Glomerular visceral epithelial cell (primary cell): ENCODE measurements around the gene TBC1D22A.
"Not testable (repeated sequence)": the region's sequence is repeated elsewhere in the genome, so short reads cannot be mapped to it uniquely, and the experiment has no call there.

Source experiments
- DNase-seq: peaks from one replicate; pipeline ENCODE4 v3.0.0-alpha.2; 2016; ENCODE audit errors: extremely low spot score

TBC1D22A gene

DNA sequence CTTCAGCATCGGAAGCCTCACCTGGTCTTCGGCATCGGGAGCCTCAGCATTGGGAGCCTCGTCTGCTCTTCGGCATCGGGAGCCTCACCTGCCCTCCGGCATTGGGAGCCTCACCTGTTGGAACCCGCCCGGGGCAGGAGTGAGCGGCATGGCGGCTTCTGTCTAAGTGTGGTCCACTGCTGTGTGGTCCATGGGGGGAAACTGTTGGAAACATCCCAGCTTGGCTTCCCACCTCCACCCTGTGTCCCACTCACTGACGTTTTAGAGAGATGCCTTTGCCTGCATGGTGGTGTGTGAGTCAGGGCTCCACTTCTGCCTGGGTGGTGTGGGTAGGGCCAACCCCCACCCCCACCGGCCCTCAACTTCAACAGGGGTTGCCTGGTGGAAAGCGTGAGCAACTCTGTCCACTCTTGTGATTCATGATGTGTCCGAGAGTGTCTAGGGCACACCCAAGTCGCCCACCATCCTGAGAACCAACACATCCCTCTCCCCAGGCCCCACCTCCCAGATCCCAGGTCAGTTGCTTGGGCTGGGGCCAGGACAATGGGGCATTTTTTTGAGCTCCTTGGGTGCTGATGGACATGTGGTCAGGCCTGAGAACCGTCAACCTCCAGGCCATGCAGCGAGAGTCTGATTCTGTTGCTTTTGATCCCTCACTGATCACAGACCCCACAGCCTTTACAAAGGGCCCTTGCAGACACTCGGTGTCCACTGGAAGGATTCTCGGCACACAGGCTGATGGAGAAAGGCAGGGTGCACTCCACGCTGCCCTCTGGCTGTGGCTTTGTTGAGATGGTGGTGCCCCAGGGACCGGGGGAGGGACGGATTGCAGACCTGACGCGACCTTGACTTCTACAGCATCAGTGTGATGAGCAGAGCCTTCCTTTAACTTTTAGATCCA is 406.7 kb downstream of the TBC1D22A start:
- no peak for DNase-seq

DNA sequence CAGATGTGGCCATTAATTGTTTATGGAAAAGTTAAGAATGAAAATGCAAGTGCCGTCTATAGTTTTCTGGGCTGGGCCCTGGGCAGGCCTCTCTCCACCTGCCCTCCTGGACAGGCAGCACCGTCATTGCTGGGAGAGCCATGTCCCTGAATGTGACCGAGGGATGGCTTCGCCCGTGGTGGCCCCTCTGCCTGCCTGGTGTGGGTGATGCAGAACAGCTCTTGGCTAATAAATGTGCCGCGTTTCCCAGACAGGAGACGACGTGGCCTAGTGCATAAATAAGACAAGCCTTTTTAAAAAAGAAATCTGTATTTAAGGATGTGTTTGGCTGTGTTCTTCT is 407.3 kb downstream of the TBC1D22A start:
- no peak for DNase-seq

DNA sequence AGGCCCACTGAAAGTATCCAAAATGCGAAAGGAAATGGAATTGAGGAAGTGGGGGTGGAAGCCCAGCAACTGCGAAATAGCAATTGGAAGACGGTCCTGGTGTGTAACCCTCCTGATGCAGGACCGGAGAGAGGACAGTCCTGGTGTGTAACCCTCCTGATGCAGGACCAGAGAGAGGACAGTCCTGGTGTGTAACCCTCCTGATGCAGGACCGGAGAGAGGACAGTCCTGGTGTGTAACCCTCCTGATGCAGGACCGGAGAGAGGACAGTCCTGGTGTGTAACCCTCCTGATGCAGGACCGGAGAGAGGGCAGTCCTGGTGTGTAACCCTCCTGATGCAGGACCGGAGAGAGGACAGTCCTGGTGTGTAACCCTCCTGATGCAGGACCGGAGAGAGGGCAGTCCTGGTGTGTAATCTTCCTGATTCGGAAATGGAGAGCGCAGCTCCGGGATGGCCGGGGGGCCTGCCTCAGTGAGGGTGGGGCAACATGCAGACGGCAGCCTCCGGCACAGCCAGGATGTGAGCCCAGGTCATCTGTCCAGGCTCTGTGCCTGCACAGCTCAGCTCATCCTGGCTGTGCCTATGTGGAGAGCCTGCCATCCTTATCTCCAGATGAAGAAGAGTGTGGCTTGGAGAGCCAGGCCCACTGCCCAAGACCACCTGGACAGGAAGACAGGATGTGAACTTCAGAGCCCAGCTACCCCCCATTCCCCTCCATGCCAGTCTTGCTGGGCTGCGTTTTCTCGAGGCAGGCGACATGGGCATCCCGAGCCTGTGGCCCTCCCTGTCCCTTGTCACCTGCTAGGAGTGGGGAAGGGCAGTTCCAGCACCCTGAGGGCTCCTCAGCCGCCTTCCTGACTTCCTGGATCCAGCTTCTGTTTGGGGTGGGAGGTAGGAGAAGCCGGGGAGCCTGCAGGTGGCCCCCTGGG is 408.3 kb downstream of the TBC1D22A start:
- DNase-seq, result not testable (repeated sequence)

DNA sequence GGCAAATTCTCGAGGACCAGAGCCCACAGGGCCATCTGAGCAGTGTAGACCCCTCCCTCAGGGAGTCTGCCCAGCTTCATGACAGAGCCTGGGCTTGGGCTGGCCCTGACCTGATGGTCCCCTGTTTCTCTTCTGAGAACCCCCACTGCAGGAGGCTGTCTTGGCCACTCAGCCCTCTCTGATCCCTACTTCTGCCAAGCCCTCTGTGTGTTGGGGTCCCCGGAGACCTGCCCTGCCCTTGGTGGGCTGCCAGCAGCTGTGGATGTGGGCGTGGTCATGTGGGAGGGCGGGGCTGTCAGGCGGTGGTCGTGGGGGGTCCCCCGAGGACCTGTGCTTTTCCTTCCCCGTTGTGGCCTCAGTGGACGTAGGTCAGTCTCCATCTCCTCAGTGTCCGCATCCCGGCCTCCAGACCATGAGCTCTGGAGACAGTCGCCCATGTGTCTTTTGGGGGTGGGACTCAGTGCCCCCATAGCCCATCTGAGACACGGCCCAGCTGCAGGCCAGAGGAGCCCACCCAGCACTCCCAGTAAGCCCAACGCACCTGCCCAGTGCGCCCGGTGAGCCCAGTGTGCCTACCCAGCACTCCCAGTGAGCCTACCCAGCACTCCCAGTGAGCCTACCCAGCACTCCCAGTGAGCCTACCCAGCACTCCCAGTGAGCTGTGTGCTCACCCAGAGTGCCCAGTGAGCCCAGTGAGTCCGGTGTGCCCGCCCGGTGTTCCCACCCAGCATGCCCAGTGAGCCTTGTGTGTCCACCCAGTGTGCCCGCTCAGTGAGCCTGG is 409.2 kb downstream of the TBC1D22A start:
- no peak for DNase-seq

DNA sequence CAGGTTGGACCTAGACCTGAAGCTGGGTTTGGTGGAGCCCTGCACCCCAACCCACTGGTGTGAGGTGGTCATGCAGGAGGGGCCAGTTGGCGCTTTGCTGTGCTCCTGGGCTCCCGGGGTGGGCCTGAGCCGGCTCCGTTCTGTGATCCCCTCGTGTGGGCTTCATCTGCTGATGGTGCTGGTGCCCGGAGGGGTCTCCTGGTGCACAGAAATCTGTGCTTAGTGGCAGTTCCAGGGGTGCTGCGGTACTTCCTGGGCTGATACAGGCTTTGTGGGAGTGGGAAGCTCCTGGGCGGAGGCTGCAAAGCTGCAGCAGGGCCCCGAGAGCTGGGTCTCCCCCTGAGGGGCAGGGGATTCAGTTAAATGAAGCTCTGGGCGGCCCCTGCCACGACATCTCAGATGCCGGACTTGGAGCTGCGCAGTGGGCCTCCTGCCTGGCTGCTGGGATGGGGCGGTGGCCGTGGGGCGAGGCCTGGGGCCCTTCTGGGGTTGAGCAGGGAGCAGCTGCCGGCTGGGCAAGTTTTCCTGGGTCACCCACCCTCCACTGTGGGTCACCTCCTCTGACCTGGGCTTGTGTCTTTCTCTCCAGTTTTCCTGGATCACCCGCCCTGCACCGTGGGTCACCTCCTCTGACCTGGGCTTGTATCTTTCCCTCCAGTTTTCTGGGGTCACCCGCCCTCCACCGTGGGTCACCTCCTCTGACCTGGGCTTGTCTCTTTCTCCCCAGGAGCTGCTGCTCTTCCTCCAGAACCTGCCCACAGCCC is 410.5 kb downstream of the TBC1D22A start:
- no peak for DNase-seq

DNA sequence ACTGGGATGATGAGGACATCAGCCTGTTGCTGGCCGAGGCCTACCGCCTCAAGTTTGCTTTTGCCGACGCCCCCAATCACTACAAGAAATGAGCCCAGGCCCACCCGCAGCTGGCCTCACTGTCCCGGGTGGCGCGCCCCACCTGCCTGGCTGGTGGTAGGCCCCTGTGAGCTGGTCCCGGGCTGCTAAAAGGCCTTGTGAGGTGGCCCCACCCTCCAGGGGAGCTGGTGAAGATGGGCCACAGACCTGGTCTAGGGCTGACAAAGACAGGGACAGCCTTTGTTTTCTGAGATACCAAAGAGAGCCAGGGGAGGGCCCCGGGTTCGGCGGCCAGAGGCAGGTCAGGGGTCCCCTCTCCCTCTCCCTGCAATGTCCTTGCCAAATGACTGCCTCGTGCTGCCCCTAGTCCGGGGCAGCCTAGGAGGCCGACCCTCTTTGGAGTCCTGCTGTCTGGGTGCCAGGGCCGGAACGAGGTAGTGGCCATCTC is 411.1 kb downstream of the TBC1D22A start:
- no peak for DNase-seq

DNA sequence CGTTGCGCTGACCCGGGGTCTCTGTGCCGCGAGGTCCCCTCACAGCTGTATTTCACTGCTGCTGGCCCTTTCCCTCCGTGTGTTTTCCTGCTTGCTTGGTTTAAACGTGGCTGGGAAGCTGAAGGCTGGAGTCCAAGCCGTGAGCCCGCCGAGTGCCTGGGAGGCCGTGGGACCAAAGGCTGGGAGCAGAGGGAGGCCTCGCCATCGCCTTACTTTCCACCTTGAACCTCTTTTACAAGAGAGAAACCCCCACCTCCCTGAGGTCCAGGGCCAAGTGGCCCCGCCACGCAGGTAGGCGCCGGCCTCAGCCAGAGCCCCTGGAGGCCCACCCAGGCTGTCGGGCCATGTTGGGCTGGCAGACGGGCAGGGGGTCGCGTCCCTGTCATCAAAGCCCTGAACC is 411.6 kb downstream of the TBC1D22A start:
- no peak for DNase-seq

DNA sequence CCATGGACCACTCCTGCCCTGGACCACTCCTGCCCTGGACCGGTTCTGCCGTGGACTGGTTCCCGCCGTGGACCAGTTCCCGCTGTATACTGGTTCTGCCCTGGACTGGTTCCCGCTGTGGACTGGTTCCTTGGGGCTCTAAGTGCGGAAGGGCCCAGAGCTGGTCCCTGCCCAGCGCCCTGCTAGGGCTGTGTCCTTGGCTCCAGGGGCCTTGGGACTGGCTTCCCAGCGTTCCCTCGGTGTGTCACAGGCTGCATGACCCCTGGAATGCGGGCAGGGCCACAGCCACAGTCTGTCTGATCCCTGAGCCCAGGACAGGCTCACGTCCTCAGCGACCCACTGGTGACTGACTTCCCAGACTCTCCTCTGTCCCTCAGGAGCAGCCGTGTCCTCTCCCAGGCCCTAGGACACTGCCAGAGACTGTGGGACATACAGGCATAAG is 412.2 kb downstream of the TBC1D22A start:
- DNase-seq, result no peak

DNA sequence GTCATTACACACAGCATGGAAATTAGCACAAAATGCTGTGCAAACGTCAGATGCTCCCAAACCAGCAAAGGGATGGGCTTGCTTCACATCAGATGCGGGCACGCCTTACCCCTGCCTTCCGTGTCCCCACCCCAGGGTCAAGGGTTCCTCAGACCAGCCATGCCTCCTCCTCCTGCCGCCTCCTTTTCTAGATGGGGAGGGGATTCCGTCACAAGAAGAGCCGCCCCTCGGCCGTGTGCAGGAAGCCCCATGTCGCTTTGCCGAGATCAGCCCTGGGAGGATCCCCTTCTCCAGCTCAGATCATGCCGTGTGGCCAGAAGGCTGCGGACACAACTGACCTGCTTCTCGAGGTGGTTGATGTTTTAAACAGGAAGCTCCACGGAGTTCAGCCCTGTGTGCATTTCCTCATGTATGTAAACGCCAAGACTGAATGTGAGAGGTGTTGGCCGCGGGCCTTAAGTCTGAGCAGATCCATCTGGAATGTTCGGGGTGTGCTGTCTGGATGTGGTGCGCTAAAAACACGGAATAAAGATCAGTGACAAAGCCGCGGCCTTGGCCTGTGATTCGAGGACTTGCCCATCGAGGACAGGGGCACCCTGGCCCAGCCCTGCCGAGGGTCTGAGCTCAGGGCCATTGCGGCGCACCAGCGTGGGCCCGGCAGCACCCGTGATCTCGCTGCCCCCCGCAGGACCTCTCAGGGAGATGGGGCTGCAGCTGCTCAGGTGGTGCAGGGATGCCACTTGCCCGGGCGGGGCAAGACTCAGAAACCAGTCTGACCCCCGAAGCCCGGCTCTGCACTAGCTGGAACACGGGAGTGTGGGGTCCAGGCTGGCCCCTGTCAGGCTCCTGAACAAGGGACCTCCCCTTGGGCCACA is 412.9 kb downstream of the TBC1D22A start:
- no peak for DNase-seq

DNA sequence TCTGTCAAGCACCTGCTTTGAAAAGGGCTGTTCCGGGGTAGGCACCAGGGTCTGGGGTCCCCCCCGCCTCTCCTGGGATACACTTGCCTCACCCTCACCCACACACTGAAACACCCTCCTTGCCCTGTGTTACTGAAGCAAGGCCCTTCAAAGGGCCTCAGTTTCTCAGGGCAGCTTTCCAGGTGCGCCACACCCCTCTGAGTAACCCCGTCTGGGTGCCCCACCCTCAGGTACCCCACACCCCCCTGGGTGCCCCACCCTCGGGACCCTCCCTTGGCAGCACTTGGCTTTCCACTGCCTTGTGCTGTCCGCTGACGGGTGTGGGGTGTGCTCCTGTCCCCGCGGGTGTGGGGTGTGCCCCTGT is 413.6 kb downstream of the TBC1D22A start:
- DNase-seq, result no peak

DNA sequence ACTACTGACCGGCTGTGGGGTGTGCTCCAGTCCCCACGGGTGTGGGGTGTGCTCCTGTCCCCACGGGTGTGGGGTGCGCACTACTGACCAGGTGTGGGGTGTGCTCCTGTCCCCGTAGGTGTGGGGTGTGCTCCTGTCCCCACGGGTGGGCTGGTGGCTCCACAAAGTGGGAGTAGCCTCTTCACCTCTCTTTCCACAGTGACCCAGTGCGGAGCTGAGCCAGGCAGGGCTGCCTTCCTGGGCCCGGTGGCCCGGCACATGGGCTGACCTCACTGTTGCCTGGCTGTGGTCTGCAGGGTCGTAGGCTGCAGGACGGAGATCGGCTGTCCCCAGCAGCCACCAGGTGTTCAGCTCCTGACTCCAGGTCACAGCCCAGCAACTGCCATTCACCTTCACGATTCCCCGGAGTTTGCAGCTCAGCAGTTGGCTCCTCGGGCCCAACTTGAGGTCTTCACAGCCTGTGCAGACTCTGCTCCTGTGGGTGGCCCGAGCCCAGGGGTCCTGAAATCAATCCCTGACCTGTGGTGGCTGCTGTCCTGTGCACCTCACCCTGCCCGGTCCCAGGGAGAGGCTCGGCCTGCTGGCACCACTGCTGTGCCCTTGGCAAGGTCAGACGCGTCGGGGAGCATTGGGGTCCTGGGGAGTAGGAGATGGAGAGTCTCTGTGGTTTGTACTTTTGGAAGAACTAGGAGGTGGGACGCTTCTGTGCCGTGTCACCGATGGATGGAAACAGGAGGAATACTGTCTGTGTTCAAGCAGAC is 414.3 kb downstream of the TBC1D22A start:
- DNase-seq, result no peak

DNA sequence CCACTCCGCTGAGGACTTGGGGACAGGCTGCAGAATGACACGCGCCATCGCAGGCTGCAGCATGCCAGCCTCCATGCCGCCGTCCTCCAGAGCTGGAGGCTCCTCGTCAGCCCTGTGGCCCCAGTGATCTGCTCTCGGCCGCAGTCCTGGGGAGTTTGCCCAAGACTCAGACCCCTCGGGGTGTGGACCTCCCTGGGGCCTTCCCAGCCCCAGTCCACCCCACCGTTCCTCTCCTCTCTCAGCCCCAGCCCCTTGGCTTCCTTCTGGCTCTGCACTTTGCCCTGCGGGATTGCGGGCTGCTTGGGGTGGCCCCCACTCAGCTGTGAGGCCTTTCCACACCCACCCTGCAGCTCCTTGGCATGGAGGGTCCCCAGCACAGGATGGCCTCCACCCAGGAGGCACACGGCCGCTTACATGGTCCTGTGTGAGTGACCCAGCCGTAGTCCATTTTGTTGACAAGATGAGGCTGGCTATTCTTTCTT is 414.9 kb downstream of the TBC1D22A start:
- DNase-seq, result no peak

DNA sequence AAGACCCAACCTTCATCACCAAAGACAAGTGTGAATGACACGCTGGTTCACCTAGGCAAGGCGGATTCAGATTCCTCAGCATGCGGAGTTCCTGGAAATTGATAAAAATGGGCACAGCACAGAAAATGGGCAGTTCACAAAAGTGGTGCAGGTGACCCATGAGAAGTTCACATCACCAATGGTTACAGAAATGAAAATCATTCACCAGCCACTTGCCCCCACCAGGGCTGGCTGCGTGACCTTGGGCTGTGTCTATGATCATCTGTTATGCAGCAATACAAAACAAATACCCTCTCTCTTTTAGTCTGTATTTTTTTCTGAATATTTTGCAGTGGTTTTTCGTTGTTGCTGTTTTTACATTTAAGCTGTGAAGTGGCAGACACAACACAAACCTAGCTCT is 415.9 kb downstream of the TBC1D22A start:
- no peak for DNase-seq

DNA sequence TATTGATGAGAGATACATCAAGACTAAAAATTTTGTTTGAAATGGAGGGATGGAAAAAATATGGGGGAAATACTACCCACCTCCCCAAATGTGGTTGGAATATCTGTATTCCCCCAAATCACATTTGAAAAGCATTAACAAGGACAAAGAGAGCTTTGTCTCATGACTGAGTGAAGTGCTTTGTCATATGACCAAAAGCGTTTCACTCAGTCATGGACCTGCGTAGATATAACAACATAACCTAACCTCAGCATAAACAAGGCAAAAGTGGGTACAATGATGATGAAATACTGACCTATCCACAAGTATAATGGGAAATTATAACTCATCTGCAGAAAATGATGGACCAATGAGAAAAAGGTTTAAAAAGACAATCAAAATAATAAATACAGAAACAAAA is 418.3 kb downstream of the TBC1D22A start:
- no peak for DNase-seq

DNA sequence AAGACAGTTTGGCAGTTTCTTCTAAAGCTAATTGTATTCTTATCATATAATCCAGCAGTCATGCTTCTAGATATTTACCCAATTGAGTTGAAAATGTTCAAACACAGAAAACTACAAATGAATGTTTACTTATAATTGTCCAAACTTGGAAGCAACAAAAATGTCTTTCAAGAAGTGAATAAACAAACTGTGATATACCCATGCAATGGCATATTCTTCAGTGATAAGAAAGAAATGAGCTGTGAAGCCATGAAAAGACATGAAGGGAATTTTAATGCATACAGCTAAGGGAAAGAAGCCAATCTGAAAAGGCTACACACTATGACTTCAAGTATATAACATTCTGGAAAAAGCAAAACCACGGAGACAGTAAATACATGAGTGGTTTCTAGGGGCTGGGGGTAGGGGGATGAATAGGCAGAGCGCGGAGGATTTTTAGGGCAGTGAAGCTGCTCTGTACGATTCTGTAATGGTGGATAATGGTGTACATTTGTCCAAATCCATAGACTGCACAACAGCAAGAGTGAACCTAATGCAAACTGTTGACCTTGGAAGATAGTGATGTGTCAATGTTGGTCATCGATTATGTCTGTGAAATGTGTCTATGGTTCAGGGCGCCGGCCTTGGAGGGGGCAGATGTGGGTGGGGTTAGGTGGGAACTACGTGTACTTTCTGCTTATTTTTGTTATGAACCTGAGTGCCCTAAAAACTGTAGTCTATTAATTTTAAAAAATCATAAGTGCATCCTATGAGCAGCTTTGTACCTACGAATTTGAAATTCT is 424.9 kb downstream of the TBC1D22A start:
- DNase-seq, result no peak

DNA sequence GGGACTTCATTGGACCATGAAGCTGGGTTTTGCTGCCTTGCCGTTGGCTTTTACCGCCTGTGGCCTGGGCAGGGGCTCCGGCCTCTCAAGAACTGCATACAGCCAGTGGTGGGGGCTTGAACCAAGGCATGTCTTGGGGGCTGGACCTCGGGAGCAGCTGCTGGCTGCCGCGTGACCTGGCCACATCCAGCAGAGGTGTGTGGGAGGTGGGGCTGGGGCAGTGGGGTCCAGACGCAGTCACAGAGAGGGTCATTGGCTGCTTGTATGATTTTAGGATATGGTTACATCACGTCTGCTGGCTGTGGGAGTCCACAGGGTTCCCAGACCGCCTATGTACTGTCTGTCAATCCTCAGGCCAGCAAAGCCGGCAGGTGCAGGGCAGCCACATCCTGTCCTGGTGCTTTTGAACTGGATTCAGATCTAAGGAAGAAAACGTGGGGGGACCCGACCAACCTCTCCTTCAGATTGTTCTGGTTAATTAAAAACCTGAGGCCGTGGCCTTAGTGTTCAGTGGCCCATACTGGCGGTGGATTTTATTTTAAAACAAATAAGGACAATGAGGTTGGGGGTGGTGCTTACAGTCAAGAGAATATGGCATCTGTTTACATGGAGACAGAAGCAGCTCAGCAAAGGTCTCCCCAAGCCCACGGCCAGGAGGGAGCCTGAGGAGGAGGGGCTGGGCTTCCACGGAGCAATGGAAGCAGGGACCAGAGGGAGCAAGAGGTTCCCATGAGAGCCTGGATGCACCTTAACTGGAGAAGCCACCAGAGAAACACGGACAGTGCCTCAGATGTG is 426.0 kb downstream of the TBC1D22A start:
- DNase-seq, result no peak

DNA sequence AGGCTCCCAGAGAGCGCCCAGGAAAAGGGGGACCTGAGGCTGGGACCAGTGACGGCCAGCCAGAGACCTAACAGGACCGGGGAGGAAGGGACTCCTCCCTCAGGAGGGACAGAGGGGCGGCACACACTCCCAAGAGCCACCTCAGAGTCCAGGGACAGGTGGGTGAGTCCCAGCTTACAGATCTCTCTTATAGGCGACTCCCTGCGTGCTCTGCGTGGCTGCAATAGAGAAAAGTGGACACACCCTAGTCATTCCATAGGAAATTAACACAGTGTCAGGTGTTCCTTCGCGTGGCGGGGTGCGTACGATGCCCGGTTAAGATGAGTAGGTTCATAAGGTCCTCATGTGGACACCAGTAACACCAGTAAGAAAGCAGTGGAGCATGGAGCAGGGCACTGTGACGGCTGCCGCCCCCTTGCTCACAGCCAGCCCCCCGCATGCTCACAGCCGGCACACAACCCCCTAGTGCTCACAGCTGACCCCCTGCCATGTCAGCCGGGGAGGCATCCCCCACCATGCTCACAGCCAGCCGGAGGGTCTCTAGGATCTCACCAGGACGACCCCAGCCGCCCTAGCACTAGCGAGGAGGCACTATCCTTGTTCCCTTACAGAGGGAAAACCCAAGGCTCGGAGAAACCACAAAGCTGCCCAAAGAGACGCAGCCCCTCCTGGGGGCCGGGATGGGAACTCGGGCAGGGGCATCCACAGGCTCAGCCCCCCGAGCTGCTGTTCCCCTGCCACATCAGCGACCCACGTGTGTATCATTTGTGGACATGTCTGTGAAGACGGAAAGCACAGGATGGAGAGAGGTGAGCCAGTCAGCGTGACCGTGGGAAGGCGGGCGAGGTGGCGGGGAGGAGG is 426.8 kb downstream of the TBC1D22A start:
- no peak for DNase-seq
